Stimulated activated CD4-positive, alpha-beta T cell treated with anti-CD3 and anti-CD28 coated beads, Interleukin-12 subunit alpha, Interleukin-12 subunit beta, amount 100 ng/mL, for 4 hours (primary cell): Measurements from ENCODE around the gene PLXNB2.

Source experiments
- DNase-seq: peaks from one replicate; pipeline ENCODE4 v3.0.0-alpha.2; 2020

The PLXNB2 gene

GRCh38 chr22:50261615-50262459, 45.6 kb downstream of the PLXNB2 start, which contains the start of gene MAPK12:
MAPK12 (minus strand) TSS chr22:50261683; CDS start chr22:50261509, 174 bp downstream.
- DNase-seq, result no peak

GRCh38 chr22:50260801-50261614, 46.4 kb downstream of the PLXNB2 start:
- DNase-seq, result peak; percentile 40

- DNase-seq, result no peak
Observed at GRCh38 chr22:50260434-50260800, 47.0 kb downstream of the PLXNB2 start.

- no peak for DNase-seq
Observed at GRCh38 chr22:50259302-50259701, 48.1 kb downstream of the PLXNB2 start.

GRCh38 chr22:50258361-50259292, 48.8 kb downstream of the PLXNB2 start:
- no peak for DNase-seq

GRCh38 chr22:50257451-50258360, 49.7 kb downstream of the PLXNB2 start:
- DNase-seq, result no peak

- DNase-seq, result no peak
Observed at GRCh38 chr22:50257041-50257440, 50.4 kb downstream of the PLXNB2 start.

- DNase-seq, result no peak
Observed at GRCh38 chr22:50256258-50256862, 51.1 kb downstream of the PLXNB2 start.

- DNase-seq, result no peak
Observed at GRCh38 chr22:50255607-50256006, 51.8 kb downstream of the PLXNB2 start.

GRCh38 chr22:50255099-50255498, 52.3 kb downstream of the PLXNB2 start:
- DNase-seq, result no peak

- no peak for DNase-seq
Observed at GRCh38 chr22:50253941-50254340, 53.5 kb downstream of the PLXNB2 start.

GRCh38 chr22:50253046-50253915, 54.2 kb downstream of the PLXNB2 start:
- DNase-seq, result no peak

- DNase-seq, result peak; percentile 63
Observed at GRCh38 chr22:50252082-50253045, 55.1 kb downstream of the PLXNB2 start.

- DNase-seq, result no peak
Observed at GRCh38 chr22:50251477-50252081, 55.9 kb downstream of the PLXNB2 start.

GRCh38 chr22:50250555-50251476, 56.6 kb downstream of the PLXNB2 start, which contains the start of gene HDAC10:
HDAC10 (minus strand) TSS chr22:50251265; CDS start chr22:50251032, 233 bp downstream.
- peak; percentile 77 for DNase-seq

- no peak for DNase-seq
Observed at GRCh38 chr22:50250249-50250554, 57.2 kb downstream of the PLXNB2 start.
